NCI-H526 (cell line): ENCODE data around the gene POLR2F.

Source experiments
- DNase-seq, 2 experiments: peaks; one replicate each; lab custom pipeline; 2025; lab: John Stamatoyannopoulos, UW

Gene POLR2F

DNA sequence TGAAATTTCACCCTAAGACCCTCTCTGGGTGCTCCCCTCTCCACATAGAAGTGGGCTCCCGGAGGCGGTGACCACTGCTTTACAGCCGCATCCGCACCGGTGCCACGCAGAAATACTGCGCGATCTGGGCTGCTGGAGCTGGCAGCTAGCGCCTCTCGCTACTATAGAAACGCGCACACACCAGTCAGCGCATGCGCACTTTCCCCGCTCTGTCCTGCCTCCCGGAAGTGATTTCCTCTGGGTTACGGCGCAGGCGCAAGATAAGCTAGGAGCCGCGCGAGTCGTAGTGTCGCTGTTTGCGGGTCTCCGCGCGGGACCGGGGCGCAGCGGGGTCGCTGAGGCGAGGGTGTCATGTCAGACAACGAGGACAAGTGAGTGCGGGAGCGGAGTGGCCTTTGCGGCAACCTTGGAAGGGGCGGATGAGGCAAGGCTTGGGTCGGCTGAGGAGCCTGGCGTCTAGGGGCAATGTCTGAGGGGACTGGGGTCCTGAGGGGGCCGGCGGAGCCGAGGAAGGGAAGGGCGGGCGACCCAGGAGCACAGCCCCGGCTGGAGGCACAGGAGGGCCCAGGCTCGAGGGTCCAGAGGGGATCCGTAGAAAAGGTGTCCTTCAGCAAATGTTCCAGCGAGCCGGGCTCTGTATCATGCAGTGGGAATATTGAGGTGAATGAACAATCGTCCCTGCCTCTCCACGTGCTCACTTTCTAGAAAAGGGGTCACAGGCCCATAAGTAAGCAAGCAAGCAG is at the start of gene POLR2F, which contains the start of gene C22orf23:
POLR2F (plus strand) TSS at position 263 of the 743 bp plus-strand sequence; CDS start at position 352, 89 bp downstream.
C22orf23 (minus strand) TSS at position 165 of the 743 bp plus-strand sequence. CDS start 452 bp downstream, outside the sequence.
- DNase-seq: peak; percentile 82 to 94

DNA sequence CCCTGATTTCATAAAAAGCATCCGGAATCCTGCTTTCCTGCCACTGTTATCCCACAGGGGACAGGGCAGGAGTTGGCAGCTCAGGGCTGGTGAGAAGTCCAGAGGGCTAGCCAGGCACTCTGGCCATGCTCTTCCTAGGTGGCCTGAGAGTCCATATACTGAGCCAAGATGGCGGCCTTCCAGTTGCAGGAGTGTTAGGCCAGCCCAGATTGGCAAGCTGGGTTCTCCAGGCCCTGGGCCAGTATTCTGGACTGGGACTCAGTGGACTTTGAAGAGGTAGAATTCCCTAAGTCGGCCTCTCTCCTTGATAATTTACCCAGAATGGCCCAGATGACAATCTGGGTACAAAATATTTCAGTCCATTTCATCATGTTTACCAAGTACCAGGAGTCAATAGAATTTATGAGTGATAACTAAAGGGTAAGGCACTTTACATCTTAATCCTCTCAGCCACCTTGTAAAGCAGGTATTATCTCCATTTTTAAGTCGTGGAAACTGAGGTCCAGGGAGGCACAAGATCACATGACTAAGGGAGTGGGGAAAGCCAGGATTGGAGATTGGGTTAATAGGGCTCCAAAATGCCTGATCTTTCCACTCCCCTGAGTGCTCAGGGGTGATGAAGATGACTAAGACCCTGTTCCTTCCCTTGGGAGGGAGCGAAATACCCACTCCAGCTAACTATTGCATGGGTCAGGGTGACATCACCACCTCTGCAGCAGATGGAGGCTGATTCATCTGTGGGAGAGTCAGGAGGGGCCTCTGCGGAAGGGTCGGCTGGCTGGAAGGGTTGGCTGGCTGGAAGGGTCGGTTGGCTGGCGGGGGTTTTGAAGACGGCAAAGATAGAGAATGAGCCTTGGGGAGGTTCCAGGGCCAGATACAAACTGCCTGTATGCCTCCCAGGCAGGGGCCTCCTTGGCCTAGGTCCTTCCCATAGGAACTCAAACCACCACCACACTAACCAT is 48.6 kb upstream of the POLR2F start:
- DNase-seq: no peak

DNA sequence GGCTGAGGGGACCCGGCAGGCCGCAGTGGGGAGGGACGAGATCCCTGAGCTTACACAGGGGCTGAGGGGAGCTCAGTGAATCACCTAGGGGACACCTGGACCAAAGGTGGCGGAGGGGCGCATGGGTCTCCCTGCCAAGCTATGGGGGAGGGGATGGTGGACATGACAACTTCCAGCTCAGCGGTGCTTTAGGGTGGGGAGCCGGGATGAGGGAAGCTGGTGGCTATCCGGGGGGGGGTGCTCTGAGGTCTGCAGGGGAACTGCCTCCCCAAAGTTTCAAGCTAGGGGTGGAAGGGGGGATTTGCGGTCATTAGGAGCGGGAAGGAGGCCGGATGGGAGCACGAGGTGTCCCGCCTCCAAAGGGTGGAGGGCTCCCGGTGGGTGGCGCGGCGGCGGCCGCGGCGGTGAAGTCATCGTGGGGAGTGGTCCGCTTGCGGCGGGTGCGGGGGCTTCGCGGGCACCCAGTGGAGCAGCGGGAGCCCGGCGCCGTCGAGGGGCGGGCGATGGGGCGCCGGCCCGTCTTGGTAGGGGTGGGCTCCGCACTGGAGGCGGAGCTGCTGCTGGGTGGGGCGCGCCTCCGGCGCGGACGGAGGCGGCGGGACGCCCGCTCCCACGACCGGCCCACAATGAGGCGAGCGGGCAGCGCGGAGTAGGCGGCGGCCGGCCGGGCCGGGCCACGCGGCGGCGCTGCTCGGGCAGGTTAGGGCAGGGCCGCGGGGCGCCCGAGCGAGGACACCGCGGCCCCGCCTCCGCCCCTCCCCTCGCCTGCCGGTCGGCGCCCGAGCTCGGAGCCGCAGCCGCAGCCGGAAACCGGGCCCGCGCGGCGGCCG is 47.8 kb upstream of the POLR2F start, which contains the start of gene MICALL1:
MICALL1 (plus strand) TSS at position 764 of the 830 bp plus-strand sequence. CDS start 126 bp downstream, outside the sequence.
- DNase-seq: peak in 1 of 2 experiments; percentile 74

DNA sequence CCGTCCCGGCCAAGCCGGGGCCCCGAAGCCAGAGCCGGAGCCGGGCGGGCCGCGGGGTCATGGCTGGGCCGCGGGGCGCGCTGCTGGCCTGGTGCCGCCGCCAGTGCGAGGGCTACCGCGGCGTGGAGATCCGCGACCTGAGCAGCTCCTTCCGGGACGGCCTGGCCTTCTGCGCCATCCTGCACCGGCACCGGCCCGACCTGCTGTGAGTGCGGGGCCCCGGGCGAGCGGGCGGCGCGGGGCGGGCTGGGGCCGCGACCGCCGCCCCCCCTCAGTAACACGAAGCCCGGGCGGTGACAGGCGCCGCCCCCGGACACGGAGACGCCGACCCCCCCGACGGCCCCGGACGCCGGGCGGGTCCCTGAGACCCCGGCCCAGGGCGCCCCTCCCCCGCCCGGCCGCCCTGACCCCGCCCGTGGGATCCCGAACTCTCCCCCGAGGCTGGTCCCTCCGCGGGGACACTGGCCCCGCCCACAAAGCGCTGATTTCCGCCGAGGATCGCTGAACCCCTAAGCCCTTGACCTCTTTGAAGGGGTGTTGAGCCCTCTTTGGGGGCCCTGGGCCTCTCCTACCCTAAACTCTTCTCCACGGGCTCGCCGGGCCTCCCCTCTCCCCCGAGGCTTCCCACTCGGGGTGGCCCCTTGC is 47.0 kb upstream of the POLR2F start:
- peak in 1 of 2 experiments; percentile 34 for DNase-seq

DNA sequence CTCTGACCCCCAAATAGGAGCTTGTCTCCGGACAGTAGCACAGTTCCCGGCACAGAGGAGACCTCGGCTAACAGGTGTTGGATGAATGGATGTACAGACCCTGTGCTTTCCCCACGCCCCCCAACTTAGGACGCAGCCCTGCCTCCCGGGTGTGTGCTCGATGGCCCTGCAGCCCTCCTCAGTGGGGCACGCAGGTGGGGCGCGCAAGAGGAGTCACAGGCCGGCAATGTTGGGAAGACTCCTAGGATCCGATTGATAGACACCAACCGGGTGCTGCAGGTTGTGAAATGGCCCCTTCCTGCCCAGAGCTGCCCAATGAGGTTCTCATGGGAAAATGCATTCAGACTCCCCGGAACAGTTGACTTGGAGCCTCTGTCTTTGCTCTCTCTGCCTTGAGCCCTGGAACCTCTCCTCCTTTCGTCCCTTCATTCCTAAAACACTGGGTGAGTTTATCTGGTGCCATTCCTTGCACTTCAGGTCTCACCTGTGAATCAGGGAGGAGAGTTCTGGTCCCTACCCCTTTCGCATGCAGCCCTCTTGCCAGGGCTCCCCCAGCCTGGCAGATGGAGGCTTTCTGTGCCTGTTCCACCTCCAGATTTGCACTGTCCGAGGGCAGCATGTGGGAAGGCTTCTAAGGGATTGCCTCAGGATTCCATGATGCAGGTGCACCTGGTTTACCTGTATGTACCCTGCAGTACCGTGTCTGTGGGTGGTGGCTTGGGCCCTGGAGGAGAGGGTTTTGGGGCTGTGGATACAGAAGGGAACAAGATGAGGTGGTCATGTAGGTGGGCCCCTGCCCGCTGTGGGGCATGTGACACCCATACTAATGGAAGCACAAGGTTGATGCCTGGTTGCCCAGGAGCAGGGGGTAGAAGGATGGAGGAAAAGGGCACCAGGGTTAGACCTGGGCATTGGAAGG is 46.2 kb upstream of the POLR2F start:
- DNase-seq: peak in 1 of 2 experiments; percentile 23

DNA sequence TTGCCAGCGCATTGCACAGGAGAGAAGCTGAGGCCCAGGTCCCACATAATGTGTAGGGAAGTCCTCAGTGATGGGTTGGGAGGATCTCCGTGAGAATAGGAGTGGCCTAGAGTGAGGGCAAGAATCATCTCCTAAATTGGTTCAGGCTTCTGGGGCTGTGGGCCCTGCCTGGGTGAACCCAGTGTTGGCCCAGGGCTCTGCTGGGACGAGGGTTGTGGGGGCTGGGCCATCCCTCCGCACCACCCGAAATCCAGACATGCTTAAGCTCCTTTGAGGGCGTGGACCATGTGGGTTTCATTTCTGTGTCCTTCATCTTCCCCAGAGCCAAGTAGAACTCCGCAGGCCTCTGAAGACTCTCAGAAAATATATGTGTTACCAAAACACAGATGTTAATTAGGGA is 43.7 kb upstream of the POLR2F start:
- DNase-seq: no peak

DNA sequence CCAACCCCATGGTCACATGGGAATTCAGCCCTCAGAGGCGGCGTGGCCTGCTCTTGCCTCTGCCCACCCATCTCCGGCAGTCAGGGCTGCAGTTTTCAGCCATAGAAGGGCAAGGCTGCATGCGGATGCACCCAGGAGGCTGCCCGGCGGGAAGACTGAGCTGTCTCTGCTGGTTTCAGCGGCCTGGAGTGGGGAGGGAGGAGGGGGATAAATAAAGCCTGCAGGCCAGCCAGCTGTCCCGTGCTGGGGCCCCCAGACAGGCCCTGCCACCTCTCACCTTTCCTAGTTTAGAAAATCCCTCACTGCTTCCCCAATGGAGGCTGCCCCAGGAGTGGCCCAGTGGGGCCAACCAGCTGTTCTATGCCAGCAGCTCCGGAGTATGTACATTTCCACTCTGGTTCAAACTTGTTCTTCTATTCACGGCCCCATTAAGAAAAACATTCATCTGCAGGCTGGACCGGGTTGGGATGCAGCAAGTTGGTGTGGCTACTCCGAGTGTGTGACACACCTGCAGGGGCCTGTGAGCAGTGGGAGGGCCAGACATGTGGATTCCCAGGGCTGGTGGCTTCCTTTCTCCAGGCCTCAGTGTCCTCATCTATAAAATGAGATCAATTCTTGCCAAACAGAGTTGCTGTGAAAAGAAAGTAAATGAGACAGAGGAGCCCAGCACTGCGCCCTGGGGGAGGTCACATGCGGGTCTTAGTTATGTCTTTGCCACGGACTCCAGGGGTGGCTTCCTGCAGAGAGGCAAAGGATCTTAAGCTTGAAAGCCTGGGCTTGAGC is 42.4 kb upstream of the POLR2F start:
- no peak for DNase-seq

DNA sequence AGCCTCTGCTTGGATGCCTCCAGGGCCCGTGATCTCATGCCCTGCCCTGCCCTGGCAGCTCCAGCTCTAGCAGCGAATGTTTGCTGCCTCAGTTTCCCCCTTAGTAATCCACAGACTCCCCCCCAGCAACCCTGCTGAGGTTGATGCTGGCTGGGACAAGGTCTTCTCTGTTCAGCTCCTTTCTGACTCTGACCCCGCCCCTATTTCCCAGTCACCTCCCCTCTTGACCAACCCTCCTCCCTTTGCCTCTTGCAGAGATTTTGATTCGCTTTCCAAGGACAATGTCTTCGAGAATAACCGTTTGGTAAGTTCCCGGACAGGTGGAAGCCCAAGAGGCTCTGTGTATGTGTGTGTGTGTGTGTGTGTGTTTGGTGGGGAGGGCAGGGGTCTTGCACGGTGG is 41.8 kb upstream of the POLR2F start:
- no peak for DNase-seq

DNA sequence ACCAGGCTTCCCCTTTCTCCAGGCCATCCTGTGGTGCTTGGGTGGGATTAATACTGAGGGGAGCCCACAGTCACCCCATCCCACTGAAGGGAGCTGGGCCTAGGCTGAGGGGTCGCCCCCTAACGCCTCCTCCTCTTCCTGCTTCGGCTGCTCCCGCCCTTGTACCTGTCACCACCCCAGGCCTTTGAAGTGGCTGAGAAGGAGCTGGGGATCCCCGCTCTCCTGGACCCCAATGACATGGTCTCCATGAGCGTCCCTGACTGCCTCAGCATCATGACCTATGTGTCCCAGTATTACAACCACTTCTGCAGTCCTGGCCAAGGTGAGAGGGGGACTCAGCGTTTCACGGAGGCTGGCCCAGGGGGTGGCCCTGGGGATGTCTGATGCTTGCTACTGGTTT is 41.3 kb upstream of the POLR2F start:
- DNase-seq: no peak

DNA sequence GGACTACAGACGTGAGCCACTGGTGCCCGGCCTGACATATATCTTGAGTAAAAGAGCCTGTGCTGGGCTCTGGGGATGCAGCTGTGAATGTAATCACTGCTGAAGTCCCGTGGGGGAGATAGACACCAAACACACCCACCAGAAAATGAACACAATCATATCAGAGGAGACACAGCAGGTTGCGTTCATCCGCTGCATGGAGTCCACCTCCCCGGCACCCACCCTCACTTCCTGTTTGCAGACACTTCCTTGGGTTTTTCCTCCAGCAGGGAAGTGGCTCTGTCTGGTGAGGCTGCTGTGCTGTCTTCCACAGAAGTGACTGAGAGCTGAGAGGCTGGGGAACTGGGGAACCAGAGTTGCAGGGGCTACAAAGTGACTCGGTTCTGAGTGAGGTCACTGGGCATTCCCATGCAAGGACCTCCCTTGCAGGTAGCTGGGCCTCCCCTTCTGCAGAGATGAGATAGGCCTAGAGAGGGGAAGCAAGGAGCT is 40.2 kb upstream of the POLR2F start:
- no peak for DNase-seq

DNA sequence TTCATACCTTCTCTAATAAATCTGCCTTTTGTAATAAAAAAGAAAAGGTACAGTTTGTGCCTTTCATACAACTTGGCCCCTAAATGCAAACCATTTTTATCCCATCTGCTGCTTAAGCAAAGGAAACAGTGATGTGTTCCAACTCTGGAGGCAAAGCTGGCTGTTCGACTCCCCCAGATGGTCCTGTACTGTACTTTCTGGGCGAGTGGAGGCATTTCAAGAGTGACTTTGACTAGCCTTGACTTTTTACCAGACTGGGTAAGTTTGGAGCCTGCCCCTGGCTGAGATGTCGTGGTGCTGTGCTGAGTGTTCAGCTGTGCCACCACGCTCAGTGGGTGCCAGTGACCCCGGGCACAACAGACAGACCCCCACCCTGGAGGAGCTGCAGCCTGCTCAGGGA is 37.2 kb upstream of the POLR2F start:
- no peak for DNase-seq

DNA sequence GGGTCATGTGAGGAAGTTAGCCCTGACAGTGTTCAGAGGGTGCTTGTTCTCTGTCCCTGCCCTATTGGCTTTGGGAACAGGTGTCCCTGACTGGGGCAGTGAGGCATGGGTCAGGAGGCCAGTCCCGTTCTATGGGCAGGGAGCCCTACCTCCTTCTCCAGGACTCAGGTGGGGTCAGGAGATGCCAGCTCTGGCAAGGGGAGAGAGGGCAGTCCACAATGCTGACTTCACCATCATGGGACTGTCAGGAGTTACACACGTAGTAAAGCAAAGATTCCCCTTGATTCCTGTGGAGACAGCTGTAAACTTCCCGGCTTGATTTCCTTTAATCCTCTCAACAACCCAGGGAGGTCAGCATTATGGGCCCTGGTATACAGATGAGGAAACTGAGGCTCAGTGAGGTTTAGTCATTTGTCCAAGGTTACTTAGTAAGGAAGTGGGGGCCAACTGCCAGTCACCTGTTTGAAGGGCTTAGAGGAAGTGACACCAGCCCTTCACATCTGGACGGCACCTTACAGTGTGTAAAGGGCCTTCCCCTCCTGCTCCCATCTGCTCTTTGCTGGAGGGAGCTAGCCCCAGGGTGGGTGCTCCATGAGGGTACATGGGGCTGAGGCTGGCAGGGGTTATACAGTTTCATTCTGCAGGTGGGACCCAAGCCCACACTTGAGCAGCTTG is 35.5 kb upstream of the POLR2F start:
- DNase-seq: no peak

DNA sequence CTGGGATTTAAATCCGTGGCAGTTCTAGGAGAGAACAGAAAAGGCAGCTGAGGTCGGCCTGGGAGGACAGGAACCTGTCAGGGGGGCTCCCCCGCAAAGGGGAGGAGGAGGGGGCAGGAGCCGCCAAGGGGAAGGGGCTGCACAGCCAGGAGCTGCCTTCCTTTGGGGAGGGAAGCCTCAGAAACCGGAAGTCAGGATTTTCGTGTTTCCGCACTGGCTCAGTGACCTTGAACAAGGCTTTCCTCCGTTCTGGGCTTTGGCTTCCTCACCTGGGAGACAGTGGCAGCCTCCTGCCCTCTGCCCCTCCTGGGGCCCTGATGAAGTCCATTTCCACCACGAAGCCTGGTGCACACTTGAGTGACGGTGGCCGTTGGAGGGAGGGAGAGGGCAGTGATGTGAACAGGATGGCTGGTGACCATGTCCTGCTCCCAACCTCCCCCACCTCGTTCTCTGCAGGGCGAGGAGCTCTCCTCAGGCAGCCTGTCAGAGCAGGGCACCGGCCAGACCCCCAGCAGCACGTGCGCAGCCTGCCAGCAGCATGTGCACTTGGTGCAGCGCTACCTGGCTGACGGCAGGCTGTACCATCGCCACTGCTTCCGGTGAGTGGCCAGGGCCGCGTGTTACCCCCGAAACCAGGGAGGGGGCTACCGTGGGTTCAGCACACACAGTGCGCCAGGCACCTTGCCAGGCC is 34.8 kb upstream of the POLR2F start:
- no peak for DNase-seq

DNA sequence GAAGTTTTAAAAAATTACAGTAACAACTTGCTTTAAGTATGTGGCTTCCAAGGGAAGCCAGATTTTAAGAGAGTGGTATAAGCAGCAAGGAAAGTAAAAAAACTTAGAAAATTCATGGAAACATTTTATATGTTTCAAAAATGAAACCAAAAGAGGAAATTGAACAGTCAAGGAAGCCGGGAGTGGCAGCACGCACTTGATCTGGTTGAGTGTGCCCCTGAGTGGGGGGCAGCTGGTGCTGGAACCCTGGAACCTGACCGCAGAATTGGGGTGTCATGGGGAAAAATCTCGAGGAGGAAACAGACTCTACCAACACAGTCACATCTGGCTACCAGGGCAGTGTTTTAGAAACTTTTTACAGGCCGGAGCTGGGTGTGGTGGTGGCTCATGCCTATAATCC is 33.4 kb upstream of the POLR2F start:
- no peak for DNase-seq

DNA sequence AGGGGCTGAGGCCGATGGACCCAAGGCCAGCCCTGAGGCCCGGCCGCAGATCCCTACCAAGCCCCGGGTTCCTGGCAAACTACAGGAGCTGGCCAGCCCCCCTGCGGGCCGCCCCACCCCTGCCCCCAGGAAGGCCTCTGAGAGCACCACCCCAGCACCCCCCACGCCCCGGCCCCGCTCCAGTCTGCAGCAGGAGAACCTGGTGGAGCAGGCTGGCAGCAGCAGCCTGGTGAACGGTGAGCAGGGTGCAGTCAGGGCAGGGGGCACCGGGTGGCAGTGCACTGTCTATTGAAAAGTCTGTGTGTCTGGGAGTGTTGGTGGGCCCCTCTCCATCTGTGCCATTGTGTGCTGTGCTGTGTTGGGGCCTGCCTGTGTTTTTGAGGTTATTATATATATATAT is 31.3 kb upstream of the POLR2F start:
- DNase-seq: no peak

DNA sequence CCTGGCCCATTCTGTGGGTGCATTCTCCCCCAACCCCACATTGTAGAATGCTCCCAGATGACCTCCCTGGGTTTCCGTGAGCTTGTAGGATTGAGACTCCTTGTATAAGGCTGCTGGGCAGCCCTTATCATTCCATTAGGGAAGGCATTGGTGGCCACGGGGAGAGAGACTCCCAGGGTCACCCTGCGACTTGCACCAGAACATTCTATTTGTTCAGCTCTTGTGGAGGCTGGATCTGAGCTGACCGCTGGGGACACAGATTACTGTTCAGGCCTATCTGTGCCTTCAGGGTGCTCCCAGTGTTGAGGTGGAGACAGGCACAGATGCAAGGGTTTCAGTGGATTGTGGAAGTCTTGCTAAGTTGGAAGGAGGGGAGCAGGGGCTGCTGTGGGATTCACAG is 29.6 kb upstream of the POLR2F start:
- DNase-seq: no peak

DNA sequence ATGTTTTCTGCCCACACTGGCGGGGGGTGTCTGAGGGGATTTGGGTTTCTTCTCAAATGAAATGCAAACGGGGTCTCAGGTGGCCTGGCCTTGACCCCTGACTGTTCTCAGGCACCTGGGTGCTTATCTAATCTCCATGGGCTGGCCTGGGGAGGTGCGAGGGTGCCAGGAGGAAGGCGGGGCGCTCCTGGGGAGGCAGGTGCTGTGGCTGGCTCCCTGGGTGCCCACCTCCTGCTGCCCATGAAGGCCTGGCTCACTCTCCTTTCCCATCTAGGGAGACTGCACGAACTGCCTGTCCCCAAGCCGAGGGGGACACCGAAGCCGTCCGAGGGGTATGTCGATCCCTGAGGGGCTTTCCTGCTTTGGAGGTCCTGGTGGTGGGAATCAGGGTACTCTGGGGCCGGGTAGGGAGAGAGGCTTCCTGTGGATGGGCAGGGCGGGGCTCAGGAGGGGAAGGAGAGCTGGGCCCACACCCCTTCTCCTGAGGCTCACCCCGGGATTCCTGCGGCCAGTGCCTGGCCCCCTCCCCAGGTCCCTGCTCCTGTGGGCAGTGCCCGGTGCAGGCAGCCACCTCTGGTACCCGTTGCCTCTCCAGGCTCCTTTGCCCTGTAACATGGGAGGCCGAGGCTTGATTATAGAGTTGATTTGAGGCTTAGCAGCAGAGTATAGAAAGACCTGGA is 29.0 kb upstream of the POLR2F start:
- DNase-seq: no peak
